ENCODE measurements around the gene DPP6. TPM values are rescaled to one million over a fixed set of nuclear protein-coding genes. Genes with fewer than 3 reads are reported as not detected.

Gene DPP6
- total and polyA plus RNA-seq, 2 experiments from 2014 or later = not detected

- H3K4me3 Mint-ChIP-seq = no peak overlapping the region
- H3K9me2 ChIP-seq (ENCODE audit: insufficient read depth) = no peaks in the 10 kb centered on the region
- no peaks in the 10 kb centered on the region for H3K36me3 Mint-ChIP-seq (ENCODE audit: low read depth)
These were observed 291.7 kb downstream of the DPP6 start for GRCh38 chr7:154343778-154344412.

More at GRCh38 chr7:154343778-154344412, 291.7 kb downstream of the DPP6 start:
- Histone ChIP-seq H3K27me3 (ENCODE audit: insufficient read depth) (no peaks in the 10 kb centered on the region), H2AFZ (no peak overlapping the region), H3F3A (replicated peaks; ENCODE audit: low read depth) (no peaks in the 10 kb centered on the region), H3K27ac (ENCODE audit: low read depth) (no peak overlapping the region), H4K20me1 (replicated peaks; ENCODE audit: insufficient read depth) (no peaks in the 10 kb centered on the region), H3K4me3 (no peak overlapping the region), H3K4me1 (ENCODE audit: insufficient read depth) (no peaks in the 10 kb centered on the region), H3K36me3 (ENCODE audit: insufficient read depth) (no peaks in the 10 kb centered on the region; the same call in 1 of the 2 replicates), H3K79me2 (replicated peaks; ENCODE audit: insufficient read depth) (no peaks in the 10 kb centered on the region), H3K4me2 (no peak overlapping the region)
- H3K4me1 Mint-ChIP-seq = peaks cover 6% of the 10 kb centered on the region
- DNase-seq (ENCODE audit: low spot score) (no peak), ATAC-seq (no peak)
- TF ChIP-seq EZH2 (IDR thresholded peaks at IDR 0.05; ENCODE audit: low read depth, unreplicated experiment) (no peak), STAT1 (IDR thresholded peaks at IDR 0.05; ENCODE audit: unreplicated experiment) (no peak), REST (IDR thresholded peaks at IDR 0.05; ENCODE audit: unreplicated experiment) (no peak), CREB1 (CRISPR knock-in tag; IDR thresholded peaks at IDR 0.05; ENCODE audit: low read depth) (no peak), EZH2phosphoT487 (IDR thresholded peaks at IDR 0.05; ENCODE audit: unreplicated experiment) (no peak), ZNF114 (CRISPR knock-in tag; IDR thresholded peaks at IDR 0.05) (no peak), CTCF (conservative IDR thresholded peaks at IDR 0.05; ENCODE audit: low read depth in 2 of 2) (no peak), POLR2AphosphoS5 (IDR thresholded peaks at IDR 0.05; ENCODE audit: low read depth) (no peak), ETS1 (IDR thresholded peaks at IDR 0.05) (no peak), ZNF331 (CRISPR knock-in tag; IDR thresholded peaks at IDR 0.05; ENCODE audit: low read depth) (no peak)
- no peak overlapping the region; the same call in 1 of the 2 replicates for H3K27ac Mint-ChIP-seq
- H3K9me3 Mint-ChIP-seq = no peaks in the 10 kb centered on the region
- H3K27me3 Mint-ChIP-seq (ENCODE audit: insufficient read depth, low read depth, poor library complexity) = peaks cover 3% of the 10 kb centered on the region
